Measurements from ENCODE around the gene TXNDC9. TPM values are rescaled to one million over a fixed set of nuclear protein-coding genes. Genes with fewer than 3 reads are reported as not detected.
"Not testable (repeated sequence)": the region's sequence is repeated elsewhere in the genome, so short reads cannot be mapped to it uniquely, and the experiment has no call there.

TXNDC9 gene
- total and polyA plus RNA-seq, 12 donors, result 13.0 to 26.7 (median 21.6) TPM

DNA sequence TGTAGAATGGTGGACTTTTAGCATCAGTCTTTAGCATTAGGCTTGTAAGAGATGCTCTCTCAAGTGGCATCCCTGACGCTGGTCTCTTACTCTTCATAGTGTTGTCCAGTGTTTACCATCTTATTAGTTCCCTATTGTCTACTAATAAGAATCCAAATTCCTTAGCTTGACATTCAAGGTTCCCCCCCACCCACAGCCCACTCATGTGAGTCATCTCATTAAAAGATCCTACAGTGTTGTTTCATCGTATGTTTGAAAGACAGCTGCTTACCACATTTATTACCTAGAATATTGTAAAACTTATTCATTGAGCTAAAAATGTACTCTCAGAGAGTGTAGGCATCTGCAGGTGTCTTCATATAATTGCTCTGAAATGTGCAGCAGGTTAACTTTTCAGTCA lies 29.5 kb upstream of the TXNDC9 start:
- Histone ChIP-seq H3K36me3 (peaks cover 0 to 100% (median 72%) of the 10 kb centered on the region in 9 donors), H3K27me3 (no peaks in the 10 kb centered on the region), H3K27ac (no peak overlapping the region), H3K4me3 (no peak overlapping the region), H3K9me3 (no peaks in the 10 kb centered on the region), H3K4me1 (no peaks in the 10 kb centered on the region)
- WGBS, 2 donors, result 45 to 77% methylated on average over 2 of the region's 2 CpGs
- ATAC-seq (no peak), DNase-seq (no peak)
- TF ChIP-seq, protein P1, sequence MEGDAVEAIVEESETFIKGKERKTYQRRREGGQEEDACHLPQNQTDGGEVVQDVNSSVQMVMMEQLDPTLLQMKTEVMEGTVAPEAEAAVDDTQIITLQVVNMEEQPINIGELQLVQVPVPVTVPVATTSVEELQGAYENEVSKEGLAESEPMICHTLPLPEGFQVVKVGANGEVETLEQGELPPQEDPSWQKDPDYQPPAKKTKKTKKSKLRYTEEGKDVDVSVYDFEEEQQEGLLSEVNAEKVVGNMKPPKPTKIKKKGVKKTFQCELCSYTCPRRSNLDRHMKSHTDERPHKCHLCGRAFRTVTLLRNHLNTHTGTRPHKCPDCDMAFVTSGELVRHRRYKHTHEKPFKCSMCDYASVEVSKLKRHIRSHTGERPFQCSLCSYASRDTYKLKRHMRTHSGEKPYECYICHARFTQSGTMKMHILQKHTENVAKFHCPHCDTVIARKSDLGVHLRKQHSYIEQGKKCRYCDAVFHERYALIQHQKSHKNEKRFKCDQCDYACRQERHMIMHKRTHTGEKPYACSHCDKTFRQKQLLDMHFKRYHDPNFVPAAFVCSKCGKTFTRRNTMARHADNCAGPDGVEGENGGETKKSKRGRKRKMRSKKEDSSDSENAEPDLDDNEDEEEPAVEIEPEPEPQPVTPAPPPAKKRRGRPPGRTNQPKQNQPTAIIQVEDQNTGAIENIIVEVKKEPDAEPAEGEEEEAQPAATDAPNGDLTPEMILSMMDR (IDR thresholded peaks at IDR 0.05), result no peak
- intact Hi-C loops (cut with DNase I), result no loop called here

DNA sequence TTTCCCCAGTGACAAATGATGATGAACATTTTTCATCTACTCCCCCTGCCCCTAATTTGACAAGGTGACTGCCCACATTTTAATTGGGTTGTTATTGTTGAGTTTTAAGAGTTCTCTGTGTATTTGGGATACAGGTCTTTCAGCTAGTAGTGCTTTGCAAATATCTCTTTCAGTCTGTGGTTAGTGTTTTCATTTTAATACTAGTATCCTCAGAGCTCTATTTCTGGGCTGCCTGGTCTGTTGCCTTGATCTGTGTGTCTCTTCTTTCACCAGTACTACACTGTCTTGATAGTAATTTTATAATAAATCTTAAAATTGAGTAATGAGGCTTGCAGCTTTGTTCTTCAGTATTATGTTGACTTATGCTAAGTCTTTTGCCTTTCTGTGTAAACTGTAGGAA lies 20.7 kb upstream of the TXNDC9 start:
- Histone ChIP-seq H3K4me1 (peaks cover 0 to 19% (median 4%) of the 10 kb centered on the region in 9 donors), H3K4me3 (no peak overlapping the region), H3K27me3 (no peaks in the 10 kb centered on the region), H3K36me3 (peaks cover 0 to 19% (median 5%) of the 10 kb centered on the region in 9 donors), H3K27ac (no peak overlapping the region), H3K9me3 (no peaks in the 10 kb centered on the region)
- intact Hi-C loops (cut with DNase I), result no loop called here
- TF ChIP-seq, protein P1 (IDR thresholded peaks at IDR 0.05), result no peak
- ATAC-seq, result no peak
- no peak for DNase-seq

DNA sequence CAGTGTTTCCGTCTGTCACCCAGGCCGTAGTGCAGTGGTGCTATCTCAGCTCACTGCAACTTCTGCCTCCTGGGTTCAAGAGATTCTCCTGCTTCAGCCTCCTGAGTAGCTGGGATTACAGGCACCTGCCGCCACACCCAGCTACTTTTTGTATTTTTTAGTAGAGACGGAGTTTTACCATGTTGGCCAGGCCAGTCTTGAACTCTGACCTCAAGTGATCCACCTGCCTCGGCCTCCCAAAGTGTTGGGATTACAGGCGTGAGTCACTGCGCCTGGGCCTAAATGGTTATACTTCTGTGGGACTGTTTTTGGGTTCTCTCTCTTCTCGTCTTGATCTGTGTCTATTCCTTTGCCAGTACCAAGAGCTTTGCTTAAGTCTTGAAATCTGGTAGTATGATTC lies 18.7 kb upstream of the TXNDC9 start:
- H3K27me3 ChIP-seq; DNase-seq; H3K27ac ChIP-seq; ATAC-seq; H3K4me3 ChIP-seq; intact Hi-C loops (cut with DNase I); H3K36me3 ChIP-seq; H3K9me3 ChIP-seq: not testable (repeated sequence)
- 96% methylated on average over 8 of the region's 8 CpGs for WGBS, 2 donors
- H3K4me1 ChIP-seq, result peaks cover 0 to 23% (median 8%) of the 10 kb centered on the region in 9 donors

DNA sequence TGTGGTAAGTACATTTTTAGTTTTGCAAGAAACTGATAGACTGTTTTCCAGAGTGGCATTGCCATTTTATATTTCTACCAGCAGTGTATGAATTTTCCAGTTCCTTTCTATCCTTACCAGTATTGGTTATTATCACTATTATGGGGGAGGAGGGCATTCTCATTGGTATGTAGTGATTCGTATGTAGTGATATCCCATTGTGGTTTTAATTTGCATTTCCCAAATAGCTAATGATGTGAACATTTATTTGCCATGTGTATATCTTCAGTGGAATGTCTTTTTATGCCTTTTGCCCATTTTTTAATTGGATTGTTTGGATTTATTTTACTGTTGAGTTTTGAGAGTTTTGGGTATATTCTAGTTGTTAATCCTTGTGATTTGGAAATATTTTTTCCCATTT lies 17.9 kb upstream of the TXNDC9 start:
- TF ChIP-seq, protein P1 (IDR thresholded peaks at IDR 0.05), result no peak
- ATAC-seq (no peak), DNase-seq (no peak)
- Histone ChIP-seq H3K4me1 (peaks cover 0 to 27% (median 13%) of the 10 kb centered on the region in 9 donors), H3K4me3 (no peak overlapping the region), H3K36me3 (no peaks in the 10 kb centered on the region), H3K27ac (no peak overlapping the region), H3K9me3 (no peaks in the 10 kb centered on the region), H3K27me3 (no peaks in the 10 kb centered on the region)
- 90 to 95% methylated on average over 1 of the region's 1 CpG for WGBS, 2 donors
- intact Hi-C loops (cut with DNase I), result no loop called here

DNA sequence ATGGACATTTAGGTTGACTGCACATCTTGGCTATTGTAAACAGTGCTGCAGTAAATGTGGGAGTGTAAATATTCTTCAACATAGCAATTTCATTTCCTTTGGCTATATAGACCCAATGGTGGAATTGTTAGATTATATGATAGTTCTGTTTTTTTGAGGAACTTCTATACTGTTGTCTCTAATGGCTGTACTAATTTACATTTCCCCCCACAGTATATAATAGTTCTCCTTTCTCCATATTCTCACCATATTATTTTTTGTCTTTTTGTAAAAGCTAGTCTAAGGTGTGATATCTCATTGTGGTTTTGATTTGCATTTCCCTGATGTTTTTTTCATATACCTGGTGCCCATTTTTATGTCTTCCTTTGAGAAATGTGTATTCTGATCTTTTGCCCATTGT lies 14.1 kb upstream of the TXNDC9 start:
- intact Hi-C loops (cut with DNase I), result no loop called here
- TF ChIP-seq, protein P1 (IDR thresholded peaks at IDR 0.05), result no peak

More for the DNA sequence above, 14.1 kb upstream of the TXNDC9 start:
- Histone ChIP-seq H3K4me1 (peaks cover 0 to 23% (median 11%) of the 10 kb centered on the region in 9 donors), H3K9me3 (no peaks in the 10 kb centered on the region), H3K36me3 (no peaks in the 10 kb centered on the region), H3K27me3 (no peaks in the 10 kb centered on the region), H3K27ac (no peak overlapping the region), H3K4me3 (no peak overlapping the region)
- ATAC-seq (no peak), DNase-seq (no peak)
